SK-N-SH treated with all-trans-retinoic acid at 6 μM for 48 hours (cell line): Measurements from ENCODE around the gene TOP2A.
A peak's percentile ranks its signal among the peaks of the same experiment; 100 is the strongest.

Source experiments
- ATAC-seq: fragments of 200-7000 bp; cut with Tn5 transposase; 3 replicates; pipeline ENCODE4 v1.9.1; 2020; ENCODE audit warnings: mild to moderate bottlenecking, moderate library complexity
- ARNTL ChIP-seq: fragments of 450-650 bp; formaldehyde crosslinking; IDR thresholded peaks from 2 replicates; pipeline ENCODE4 v1.5.0; 2020; ENCODE audit warnings: low read depth, mild to moderate bottlenecking, moderate library complexity, borderline replicate concordance
- BACH2 ChIP-seq: fragments of 250-450 bp; sonication (Bioruptor Pico); IDR thresholded peaks from 2 replicates; pipeline ENCODE4 v1.9.0; 2021; ENCODE audit warnings: mild to moderate bottlenecking, borderline replicate concordance
- CREB5 ChIP-seq: fragments of 250-450 bp; sonication (Bioruptor Pico); IDR thresholded peaks from 2 replicates; pipeline ENCODE4 v1.5.1; 2020; ENCODE audit warnings: low read depth, mild to moderate bottlenecking, moderate library complexity
- CSRNP3 ChIP-seq: fragments of 250-450 bp; sonication (Bioruptor Pico); IDR thresholded peaks from 2 replicates; pipeline ENCODE4 v1.5.1; 2021; ENCODE audit warnings: mild to moderate bottlenecking, moderate library complexity
- ESRRG ChIP-seq: fragments of 250-450 bp; sonication (Bioruptor Pico); IDR thresholded peaks from 2 replicates; pipeline ENCODE4 v1.6.1; 2021; ENCODE audit warnings: mild to moderate bottlenecking
- GLIS3 ChIP-seq: fragments of 250-450 bp; sonication (Bioruptor Pico); IDR thresholded peaks from 2 replicates; pipeline ENCODE4 v1.5.0; 2020; ENCODE audit warnings: mild to moderate bottlenecking, moderate library complexity
- ISL1 ChIP-seq: fragments of 250-450 bp; sonication (Bioruptor Pico); IDR thresholded peaks from 2 replicates; pipeline ENCODE4 v2.1.2; 2022; ENCODE audit warnings: mild to moderate bottlenecking, moderate library complexity
- PATZ1 ChIP-seq: fragments of 250-450 bp; sonication (Bioruptor Pico); IDR thresholded peaks from 2 replicates; pipeline ENCODE4 v1.8.0; 2020; ENCODE audit warnings: mild to moderate bottlenecking, moderate library complexity, borderline replicate concordance
- POU6F1 ChIP-seq: fragments of 250-450 bp; sonication (Bioruptor Pico); IDR thresholded peaks from 2 replicates; pipeline ENCODE4 v1.8.0; 2021; ENCODE audit warnings: low read depth, mild to moderate bottlenecking, moderate library complexity, borderline replicate concordance
- PPARA ChIP-seq: fragments of 250-450 bp; sonication (Bioruptor Pico); IDR thresholded peaks from 2 replicates; pipeline ENCODE4 v1.5.0; 2020; ENCODE audit warnings: mild to moderate bottlenecking, borderline replicate concordance
- RARB ChIP-seq: fragments of 250-450 bp; sonication (Bioruptor Pico); IDR thresholded peaks from 2 replicates; pipeline ENCODE4 v1.8.0; 2021; ENCODE audit warnings: mild to moderate bottlenecking, moderate library complexity
- SNAI2 ChIP-seq: fragments of 250-450 bp; sonication (Bioruptor Pico); IDR thresholded peaks from 2 replicates; pipeline ENCODE4 v1.5.0; 2020; ENCODE audit warnings: mild to moderate bottlenecking, moderate library complexity
- TCF4 ChIP-seq: fragments of 250-450 bp; sonication (Bioruptor Pico); IDR thresholded peaks from 2 replicates; pipeline ENCODE4 v1.8.0; 2021; ENCODE audit warnings: mild to moderate bottlenecking, moderate library complexity, borderline replicate concordance
- TSHZ2 ChIP-seq: fragments of 250-450 bp; sonication (Bioruptor Pico); IDR thresholded peaks from 2 replicates; pipeline ENCODE4 v1.5.0; 2020; ENCODE audit warnings: mild to moderate bottlenecking, moderate library complexity
- ZC3H10 ChIP-seq: fragments of 250-450 bp; sonication (Bioruptor Pico); IDR thresholded peaks from 2 replicates; pipeline ENCODE4 v1.5.1; 2021; ENCODE audit warnings: mild to moderate bottlenecking, moderate library complexity
- ZFP3 ChIP-seq: fragments of 250-450 bp; sonication (Bioruptor Pico); IDR thresholded peaks from 2 replicates; pipeline ENCODE4 v1.5.0; 2020; ENCODE audit warnings: mild to moderate bottlenecking, moderate library complexity
- ZFP30 ChIP-seq: fragments of 450-650 bp; formaldehyde crosslinking; IDR thresholded peaks from 2 replicates; pipeline ENCODE4 v1.5.0; 2022; ENCODE audit warnings: mild to moderate bottlenecking, moderate library complexity
- ZNF70 ChIP-seq: fragments of 450-650 bp; formaldehyde crosslinking; IDR thresholded peaks from 2 replicates; pipeline ENCODE4 v1.5.0; 2020; ENCODE audit warnings: mild to moderate bottlenecking, moderate library complexity
- ZNF8 ChIP-seq: fragments of 450-650 bp; formaldehyde crosslinking; IDR thresholded peaks from 2 replicates; pipeline ENCODE4 v1.5.0; 2020; ENCODE audit warnings: mild to moderate bottlenecking, moderate library complexity

Gene TOP2A

GRCh38 chr17:40340880-40341807, 76.6 kb downstream of the TOP2A start:
- TF ChIP-seq ARNTL, result 0 out of 2 replicates have a peak, but pooled peaks have one; percentile 14
- TF ChIP-seq ISL1 (CRISPR knock-in tag), result no peak
- TF ChIP-seq TCF4 (CRISPR knock-in tag), result peak; percentile 47; the same call in 1 of the 2 replicates
- peak; percentile 40; the same call in 1 of the 2 replicates for TF ChIP-seq ZFP30 (CRISPR knock-in tag)
- peak; percentile 79; the same call in 1 of the 2 replicates for TF ChIP-seq ZFP3 (CRISPR knock-in tag)
- TF ChIP-seq PPARA (CRISPR knock-in tag), result no peak
- TF ChIP-seq SNAI2 (CRISPR knock-in tag), result no peak
- TF ChIP-seq POU6F1 (CRISPR knock-in tag), result no peak
- TF ChIP-seq ESRRG (CRISPR knock-in tag), result peak; percentile 89
- TF ChIP-seq ZNF70 (CRISPR knock-in tag), result no peak; the same call in 1 of the 2 replicates
- peak; percentile 64; the same call in 1 of the 2 replicates for TF ChIP-seq ZC3H10 (CRISPR knock-in tag)
- 0 out of 2 replicates have a peak, but pooled peaks have one; percentile 6 for TF ChIP-seq CSRNP3
- TF ChIP-seq BACH2 (CRISPR knock-in tag), result no peak
- 0 out of 2 replicates have a peak, but pooled peaks have one; percentile 17 for TF ChIP-seq GLIS3 (CRISPR knock-in tag)
- no peak; the same call in 1 of the 2 replicates for TF ChIP-seq RARB
- TF ChIP-seq TSHZ2 (CRISPR knock-in tag), result peak; percentile 70
- TF ChIP-seq PATZ1 (CRISPR knock-in tag), result peak; percentile 92
- no peak for TF ChIP-seq ZNF8
- TF ChIP-seq, all 23 proteins: peak for 10
- ATAC-seq, result peak; percentile 61

- TF ChIP-seq GLIS3 (CRISPR knock-in tag) (no peak), TSHZ2 (CRISPR knock-in tag) (no peak), ISL1 (CRISPR knock-in tag) (no peak), PATZ1 (CRISPR knock-in tag) (0 out of 2 replicates have a peak, but pooled peaks have one; percentile 16), ZFP30 (CRISPR knock-in tag) (no peak), TCF4 (CRISPR knock-in tag) (no peak), CREB5 (0 out of 2 replicates have a peak, but pooled peaks have one; percentile 30), BACH2 (CRISPR knock-in tag) (no peak), ARNTL (no peak)
- no peak for ATAC-seq
Observed at GRCh38 chr17:40340327-40340726, 77.4 kb downstream of the TOP2A start.
